Naive B cell (primary cell): Measurements from ENCODE around the gene ZNF488. TPM values are rescaled to one million over a fixed set of nuclear protein-coding genes. Genes with fewer than 3 reads are reported as not detected.
"Not testable (repeated sequence)": the region's sequence is repeated elsewhere in the genome, so short reads cannot be mapped to it uniquely, and the experiment has no call there.

Experiments used
- ATAC-seq, 2 donors: fragments of 150-1000 bp; cut with Tn5 transposase; 2 replicates each; pipeline ENCODE4 v1.10.0; 2021; ENCODE audit warnings: low read depth in 2 of 2, mild to moderate bottlenecking in 2 of 2, moderate library complexity in 2 of 2
- DNase-seq: peaks from one replicate; pipeline ENCODE4 v3.0.0; 2022
- H3K27ac Mint-ChIP-seq, 6 donors: one replicate each; pipeline ENCODE4 v1.8.0; 2020 to 2022; ENCODE audit warnings: mild to moderate bottlenecking in 6 of 6, mixed read lengths in 6 of 6, moderate library complexity in 5 of 6, inconsistent platforms in 2 of 6
- H3K27me3 Mint-ChIP-seq, 3 donors: one replicate each; pipeline ENCODE4 v1.8.0; 2021 to 2022; ENCODE audit warnings: mixed read lengths in 3 of 3, mild to moderate bottlenecking in 1 of 3
- H3K36me3 Mint-ChIP-seq, 2 donors: one replicate each; pipeline ENCODE4 v1.8.0; 2020 to 2022; ENCODE audit warnings: mixed read lengths in 2 of 2, inconsistent platforms in 1 of 2, mild to moderate bottlenecking in 1 of 2
- H3K4me1 Mint-ChIP-seq, 3 donors: one replicate each; pipeline ENCODE4 v1.8.0; 2020 to 2022; ENCODE audit warnings: mixed read lengths in 3 of 3, inconsistent platforms in 1 of 3, mild to moderate bottlenecking in 1 of 3, moderate library complexity in 1 of 3
- H3K4me3 Mint-ChIP-seq, 8 donors: one replicate each; pipeline ENCODE4 v1.8.0; 2020 to 2022; ENCODE audit warnings: mild to moderate bottlenecking in 8 of 8, mixed read lengths in 8 of 8, moderate library complexity in 8 of 8, inconsistent platforms in 2 of 8
- H3K9me3 Mint-ChIP-seq, 7 donors: one replicate each; pipeline ENCODE4 v1.8.0; 2020 to 2022; ENCODE audit warnings: mixed read lengths in 7 of 7, mild to moderate bottlenecking in 5 of 7, inconsistent platforms in 2 of 7, moderate library complexity in 1 of 7
- polyA plus RNA-seq, 6 donors: library from polyadenylated mRNA; unstranded; fragments of 300-500 nt; fragmentation: Illumina TruSeq; gene quantifications; one replicate each; pipeline ENCODE4 v1.2.3, GENCODE V29; 2021; ENCODE audit warnings: low read depth in 6 of 6

The ZNF488 gene
- polyA plus RNA-seq, 6 donors from 2014 or later = not detected

- no peaks in the 10 kb centered on the region for H3K9me3 Mint-ChIP-seq
- no peak overlapping the region for H3K4me3 Mint-ChIP-seq
- H3K36me3 Mint-ChIP-seq = no peaks in the 10 kb centered on the region
- DNase-seq (no peak), ATAC-seq (no peak)
- no peak overlapping the region for H3K27ac Mint-ChIP-seq
- H3K27me3 Mint-ChIP-seq = peaks cover 8 to 34% (median 33%) of the 10 kb centered on the region in 3 donors
- no peaks in the 10 kb centered on the region for H3K4me1 Mint-ChIP-seq
Measured at GRCh38 chr10:47404937-47405336, 20.8 kb upstream of the ZNF488 start.

DNA sequence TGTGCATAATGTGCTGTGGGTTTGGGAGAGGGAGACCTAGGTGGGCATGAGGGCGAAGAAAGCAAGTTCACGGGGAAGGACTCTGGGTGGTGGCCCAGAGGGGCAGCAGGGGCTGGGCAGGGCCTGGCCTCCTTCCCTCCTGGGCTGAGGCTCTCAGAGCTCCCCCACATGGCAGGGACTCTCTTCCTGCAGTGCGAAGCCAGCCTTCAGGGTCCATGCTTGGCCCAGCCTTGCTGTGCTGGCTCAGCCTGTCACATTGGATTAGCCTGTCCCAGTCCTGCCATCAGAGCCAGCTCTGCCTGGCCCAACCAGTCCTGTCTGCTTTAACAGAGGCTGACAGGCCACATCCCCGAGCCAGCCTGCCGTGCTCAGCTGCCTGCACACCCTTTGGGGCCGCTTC is 20.4 kb upstream of the ZNF488 start:
- Mint-ChIP-seq H3K9me3 (no peaks in the 10 kb centered on the region), H3K4me1 (no peaks in the 10 kb centered on the region), H3K36me3 (no peaks in the 10 kb centered on the region), H3K4me3 (no peak overlapping the region), H3K27me3 (peaks cover 8 to 34% (median 33%) of the 10 kb centered on the region in 3 donors), H3K27ac (no peak overlapping the region)
- DNase-seq = no peak
- ATAC-seq = no peak

DNA sequence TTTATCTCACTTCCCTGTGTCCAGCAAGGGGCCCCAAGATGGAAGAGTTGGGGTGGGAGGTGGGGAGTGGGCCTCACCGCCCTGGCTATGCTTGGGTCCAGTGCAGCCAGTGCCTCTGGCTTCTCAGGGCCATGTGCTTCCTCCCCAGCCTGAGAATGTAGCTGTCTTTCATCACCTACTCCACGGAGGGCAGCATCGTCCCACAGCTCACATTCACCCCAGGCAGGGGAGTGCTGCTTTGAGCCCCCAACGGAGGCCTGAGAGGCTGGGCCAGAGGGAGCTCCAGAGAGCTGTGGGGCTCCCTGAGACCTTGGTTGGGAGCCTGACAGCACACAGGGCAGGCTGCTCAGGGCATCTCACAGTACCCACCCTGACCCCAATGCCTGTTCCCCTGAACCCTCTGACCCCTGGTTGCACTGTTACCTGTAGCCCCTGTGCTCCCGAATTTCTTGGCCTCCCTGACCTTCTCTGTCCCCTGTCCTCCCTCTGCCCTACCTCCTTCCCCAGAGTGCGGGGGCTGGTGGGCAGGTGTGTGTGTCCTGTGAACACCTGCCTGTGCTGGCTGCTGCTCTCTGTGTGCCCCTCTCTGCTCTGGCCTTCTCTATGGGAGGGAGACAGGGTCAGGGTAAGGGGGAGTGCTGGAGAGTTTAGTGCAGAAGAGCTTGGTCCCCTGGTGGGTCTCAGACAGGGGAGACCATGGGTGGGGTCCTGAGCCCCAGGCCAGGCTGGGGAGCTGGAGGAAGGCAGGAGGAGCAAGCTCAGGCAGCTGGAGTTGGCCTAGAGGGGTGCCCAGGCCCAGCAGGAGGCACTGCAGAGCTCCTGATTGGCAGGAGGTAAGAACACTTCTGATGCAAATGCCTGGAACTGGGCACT is 19.6 kb upstream of the ZNF488 start:
- no peak for ATAC-seq
- no peaks in the 10 kb centered on the region for H3K4me1 Mint-ChIP-seq
- H3K9me3 Mint-ChIP-seq = no peaks in the 10 kb centered on the region

DNA sequence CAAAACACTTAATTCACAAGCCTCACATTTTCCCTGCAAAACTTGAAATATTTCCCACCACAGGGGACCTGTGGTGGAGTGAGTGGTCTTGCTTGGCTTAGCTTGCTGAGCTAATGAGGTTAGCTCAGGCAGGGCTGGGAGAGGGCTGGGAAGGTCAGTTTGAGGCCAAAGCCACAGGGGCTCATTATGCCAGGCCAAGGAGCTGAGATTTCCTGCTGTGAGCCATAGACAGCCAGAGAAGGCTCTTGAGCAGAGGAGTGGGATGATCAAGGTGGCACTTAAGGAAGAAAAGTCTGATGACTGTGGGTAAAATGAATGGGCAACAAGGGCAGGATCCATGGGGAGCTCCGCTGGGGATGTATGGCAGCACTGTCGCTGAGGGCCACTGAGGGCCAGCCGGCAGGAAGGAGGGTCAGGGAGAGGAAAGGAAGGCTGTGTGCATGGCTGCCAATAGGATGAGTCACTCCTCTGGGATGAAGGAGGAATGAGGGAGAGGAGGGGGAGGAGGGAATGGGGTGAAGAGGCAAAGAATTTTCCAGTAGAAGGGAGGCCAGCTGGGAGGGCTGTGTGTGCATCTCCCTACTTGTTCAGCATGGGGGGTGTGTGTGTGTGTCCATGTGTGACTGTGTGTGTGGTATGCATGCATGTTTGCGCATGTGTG is 18.7 kb upstream of the ZNF488 start:
- H3K27me3 Mint-ChIP-seq = peaks cover 13 to 49% (median 41%) of the 10 kb centered on the region in 3 donors
- no peaks in the 10 kb centered on the region for H3K9me3 Mint-ChIP-seq
- DNase-seq (no peak), ATAC-seq (no peak)
- no peak overlapping the region for H3K27ac Mint-ChIP-seq
- no peaks in the 10 kb centered on the region for H3K36me3 Mint-ChIP-seq
- no peak overlapping the region for H3K4me3 Mint-ChIP-seq
- H3K4me1 Mint-ChIP-seq = no peaks in the 10 kb centered on the region

More for the DNA sequence above, 19.6 kb upstream of the ZNF488 start:
- no peaks in the 10 kb centered on the region for H3K36me3 Mint-ChIP-seq
- H3K27ac Mint-ChIP-seq = no peak overlapping the region
- DNase-seq = no peak
- H3K4me3 Mint-ChIP-seq = no peak overlapping the region
- H3K27me3 Mint-ChIP-seq = peaks cover 8 to 41% (median 34%) of the 10 kb centered on the region in 3 donors

- DNase-seq = no peak
- H3K36me3 Mint-ChIP-seq = no peaks in the 10 kb centered on the region
- H3K4me3 Mint-ChIP-seq = no peak overlapping the region
- no peaks in the 10 kb centered on the region for H3K4me1 Mint-ChIP-seq
- H3K27me3 Mint-ChIP-seq = peaks cover 16 to 49% (median 43%) of the 10 kb centered on the region in 3 donors
- no peak for ATAC-seq
- no peaks in the 10 kb centered on the region for H3K9me3 Mint-ChIP-seq
- no peak overlapping the region for H3K27ac Mint-ChIP-seq
Measured at GRCh38 chr10:47401874-47402640, 18.0 kb upstream of the ZNF488 start.

GRCh38 chr10:47401210-47401609 is 17.1 kb upstream of the ZNF488 start:
- Mint-ChIP-seq H3K4me3 (no peak overlapping the region), H3K4me1 (no peaks in the 10 kb centered on the region), H3K27ac (no peak overlapping the region), H3K36me3 (no peaks in the 10 kb centered on the region), H3K9me3 (no peaks in the 10 kb centered on the region), H3K27me3 (peaks cover 24 to 51% (median 49%) of the 10 kb centered on the region in 3 donors)
- DNase-seq = no peak
- no peak for ATAC-seq

GRCh38 chr10:47400786-47401185 is 16.7 kb upstream of the ZNF488 start:
- Mint-ChIP-seq H3K27me3 (peaks cover 24 to 55% (median 51%) of the 10 kb centered on the region in 3 donors), H3K4me1 (no peaks in the 10 kb centered on the region), H3K27ac (no peak overlapping the region), H3K36me3 (no peaks in the 10 kb centered on the region), H3K4me3 (no peak overlapping the region), H3K9me3 (peaks cover 0 to under 1% (median 0%) of the 10 kb centered on the region in 7 donors)
- no peak for ATAC-seq
- no peak for DNase-seq

DNA sequence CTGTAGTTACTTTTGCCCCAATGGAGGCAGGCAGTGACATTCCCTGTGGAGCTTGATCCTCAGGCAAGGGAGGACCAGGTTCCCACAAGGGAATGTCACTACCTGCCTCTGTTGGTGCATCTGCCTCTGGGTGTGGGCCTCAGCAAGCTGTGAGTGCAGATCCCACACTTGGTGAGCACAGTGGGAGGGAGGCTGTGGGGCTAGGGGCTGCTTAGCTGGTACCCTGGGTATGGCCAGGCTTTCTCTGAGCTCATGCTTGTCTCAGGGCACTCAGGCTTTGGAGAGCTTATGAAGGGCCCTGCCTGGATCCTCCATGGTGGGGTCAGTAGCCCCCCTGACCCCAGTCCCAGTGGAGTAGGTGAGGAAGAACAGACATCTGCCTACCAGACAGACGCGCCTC is 16.2 kb upstream of the ZNF488 start:
- no peak for DNase-seq
- ATAC-seq = no peak
- peaks cover 24 to 61% (median 56%) of the 10 kb centered on the region in 3 donors for H3K27me3 Mint-ChIP-seq
- peaks cover 0 to 2% (median 0%) of the 10 kb centered on the region in 7 donors for H3K9me3 Mint-ChIP-seq
- H3K36me3 Mint-ChIP-seq = no peaks in the 10 kb centered on the region
- no peaks in the 10 kb centered on the region for H3K4me1 Mint-ChIP-seq
- H3K4me3 Mint-ChIP-seq = no peak overlapping the region
- H3K27ac Mint-ChIP-seq = no peak overlapping the region

- Mint-ChIP-seq H3K27ac (no peak overlapping the region), H3K27me3 (peaks cover 35 to 73% (median 53%) of the 10 kb centered on the region in 3 donors)
Measured at GRCh38 chr10:47397256-47397655, 13.2 kb upstream of the ZNF488 start.

GRCh38 chr10:47396311-47396717 is 12.2 kb upstream of the ZNF488 start:
- peaks cover 0 to 4% (median 0%) of the 10 kb centered on the region in 7 donors for H3K9me3 Mint-ChIP-seq
- H3K4me3 Mint-ChIP-seq = no peak overlapping the region
- H3K36me3 Mint-ChIP-seq = no peaks in the 10 kb centered on the region
- no peak overlapping the region for H3K27ac Mint-ChIP-seq
- peaks cover 35 to 70% (median 49%) of the 10 kb centered on the region in 3 donors for H3K27me3 Mint-ChIP-seq
- DNase-seq = no peak
- no peaks in the 10 kb centered on the region for H3K4me1 Mint-ChIP-seq
- ATAC-seq = no peak

More at GRCh38 chr10:47397256-47397655, 13.2 kb upstream of the ZNF488 start:
- ATAC-seq = no peak
- Mint-ChIP-seq H3K4me1 (no peaks in the 10 kb centered on the region), H3K4me3 (no peak overlapping the region), H3K9me3 (peaks cover 0 to 4% (median 0%) of the 10 kb centered on the region in 7 donors), H3K36me3 (no peaks in the 10 kb centered on the region)
- no peak for DNase-seq

DNA sequence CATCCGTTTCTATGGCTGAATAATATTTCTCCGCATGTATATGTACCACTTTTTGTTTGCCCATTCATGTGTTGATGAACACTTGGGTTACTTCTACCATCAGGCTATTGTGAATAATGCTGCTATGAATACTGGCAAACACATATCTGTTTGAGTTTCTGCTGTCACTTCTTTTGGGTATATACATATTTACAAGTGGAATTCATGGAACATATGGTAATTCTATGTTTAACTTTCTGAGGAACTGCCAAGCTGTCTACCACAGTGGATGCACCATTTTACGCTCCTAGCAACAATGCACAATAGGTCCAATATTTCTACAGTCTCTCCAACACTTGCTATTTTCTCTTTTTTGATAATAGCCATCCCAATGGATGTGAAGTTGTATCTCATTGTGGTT is 5.5 kb upstream of the ZNF488 start:
- DNase-seq = no peak
- no peak for ATAC-seq
- no peaks in the 10 kb centered on the region for H3K36me3 Mint-ChIP-seq
- H3K4me1 Mint-ChIP-seq = peaks cover 4 to 5% (median 4%) of the 10 kb centered on the region in 3 donors
- H3K27me3 Mint-ChIP-seq = peaks cover 27 to 47% (median 44%) of the 10 kb centered on the region in 3 donors
- no peak overlapping the region for H3K27ac Mint-ChIP-seq
- peaks cover 0 to 16% (median 13%) of the 10 kb centered on the region in 7 donors for H3K9me3 Mint-ChIP-seq
- H3K4me3 Mint-ChIP-seq = peak overlapping the region in 1 of 8 donors; percentile 28

GRCh38 chr10:47388879-47389278 is 4.8 kb upstream of the ZNF488 start:
- Mint-ChIP-seq H3K9me3 (peaks cover 0 to 16% (median 13%) of the 10 kb centered on the region in 7 donors), H3K27me3 (peaks cover 26 to 43% (median 40%) of the 10 kb centered on the region in 3 donors), H3K36me3 (no peaks in the 10 kb centered on the region), H3K4me3 (no peak overlapping the region), H3K27ac (no peak overlapping the region), H3K4me1 (peaks cover 6 to 8% (median 6%) of the 10 kb centered on the region in 3 donors)
- ATAC-seq (no peak), DNase-seq (no peak)

- H3K4me1 Mint-ChIP-seq = peaks cover 12 to 14% (median 13%) of the 10 kb centered on the region in 3 donors
Measured at GRCh38 chr10:47386104-47386503, 2.0 kb upstream of the ZNF488 start.

More at GRCh38 chr10:47386104-47386503, 2.0 kb upstream of the ZNF488 start:
- not testable (repeated sequence) for H3K36me3 Mint-ChIP-seq, H3K27ac Mint-ChIP-seq, DNase-seq, ATAC-seq
- peaks cover 35 to 46% (median 44%) of the 10 kb centered on the region in 3 donors for H3K27me3 Mint-ChIP-seq
- H3K4me3 Mint-ChIP-seq = peak overlapping the region in 3 of 8 donors; percentile 4 to 57 (median 53)
- H3K9me3 Mint-ChIP-seq = peaks cover 0 to 16% (median 11%) of the 10 kb centered on the region in 7 donors
